Liver (tissue), 2 donors: ENCODE data around the gene PEX11B.
A peak's percentile ranks its signal among the peaks of the same experiment; 100 is the strongest.

ENCODE experiments used
- CTCF ChIP-seq: fragments of 150-350 bp; IDR thresholded peaks from 2 replicates; pipeline ENCODE4 v1.5.1; 2017; ENCODE audit warnings: improper control_type of control experiment, low read depth, low read length; ENCODE audit not compliant: missing input control
- MAX ChIP-seq: IDR thresholded peaks from 2 replicates; pipeline ENCODE4 v1.6.1; 2016; ENCODE audit warnings: antibody characterized with exemption
- REST ChIP-seq: IDR thresholded peaks from 2 replicates; pipeline ENCODE4 v1.6.1; 2016; ENCODE audit warnings: antibody characterized with exemption, mild to moderate bottlenecking
- donor health status: healthy.

- TF ChIP-seq REST (peak; percentile 62), CTCF (no peak), MAX (no peak)
Observed at GRCh38 chr1:145957443-145958319, 39.2 kb upstream of the PEX11B start, which contains the start of gene LIX1L.
